HepG2 (cell line): Measurements from ENCODE around the gene SOX8. TPM values are rescaled to one million over a fixed set of nuclear protein-coding genes. Genes with fewer than 3 reads are reported as not detected.

Source experiments
- GATA4 ChIP-seq: sonication (generic); IDR thresholded peaks from 2 replicates; pipeline ENCODE4 v1.6.1; 2016; ENCODE audit warnings: antibody characterized with exemption, low read depth, borderline replicate concordance
- NR1H2 ChIP-seq: sonication (generic); formaldehyde crosslinking; IDR thresholded peaks from 2 replicates; pipeline ENCODE4 v1.8.1; 2022; ENCODE audit warnings: low read depth, missing genetic modification reagents, borderline replicate concordance
- SIN3A ChIP-seq: IDR thresholded peaks from 2 replicates; pipeline ENCODE4 v1.6.1; 2011; ENCODE audit warnings: low read depth, mild to moderate bottlenecking, control low read depth, low read length, borderline replicate concordance
- SIX4 ChIP-seq: sonication (generic); formaldehyde crosslinking; IDR thresholded peaks from 2 replicates; pipeline ENCODE4 v1.4.0; 2020; ENCODE audit warnings: missing genetic modification reagents
- SRSF4 ChIP-seq: fragments of 200-400 bp; formaldehyde crosslinking; IDR thresholded peaks from one replicate; pipeline ENCODE4 v1.6.1; 2018; ENCODE audit warnings: mild to moderate bottlenecking, low read depth, low read length, moderate library complexity; ENCODE audit not compliant: poor library complexity, severe bottlenecking
- ZBTB7A ChIP-seq: sonication (generic); formaldehyde crosslinking; IDR thresholded peaks from 2 replicates; pipeline ENCODE4 v1.8.0; 2022; ENCODE audit warnings: mild to moderate bottlenecking, missing genetic modification reagents
- ZNF383 ChIP-seq: sonication (generic); formaldehyde crosslinking; IDR thresholded peaks from 2 replicates; pipeline ENCODE4 v1.4.0; 2020; ENCODE audit warnings: missing genetic modification reagents, mild to moderate bottlenecking, borderline replicate concordance
- ZNF549 ChIP-seq: sonication (generic); formaldehyde crosslinking; IDR thresholded peaks from 2 replicates; pipeline ENCODE4 v1.5.0; 2020; ENCODE audit warnings: missing genetic modification reagents
- polyA plus RNA-seq, 8 experiments: library from polyadenylated mRNA; depleted of rRNA in 3 of 8; stranded (reverse) in 7 of 8; unstranded in 1 of 8; fragments of >200 nt; fragmentation: Illumina TruSeq in 4 of 8; extraction: Trizol in 4 of 8; gene quantifications; 2 replicates each; pipeline versions ENCODE4 v1.2.1 to v1.2.3, GENCODE V29; 2011 to 2016; ENCODE audit warnings: low read depth in 4 of 8, missing spikeins in 1 of 8, mixed read lengths in 1 of 8; ENCODE audit not compliant: insufficient read depth in 1 of 8
- total RNA-seq, 5 experiments: library from RNA; depleted of rRNA; stranded (reverse); fragments of >200 nt; fragmentation: Illumina TruSeq; extraction: Trizol; gene quantifications; 2 replicates each; pipeline ENCODE4 v1.2.3, GENCODE V29; 2016; ENCODE audit warnings: low read depth in 1 of 5
- TF ChIP-seq, protein P1 (sequence below): sonication (generic); formaldehyde crosslinking; IDR thresholded peaks from 2 replicates; pipeline ENCODE4 v1.5.0; 2020; ENCODE audit warnings: mild to moderate bottlenecking, missing genetic modification reagents
- TF ChIP-seq, protein P2 (sequence below): sonication (generic); formaldehyde crosslinking; IDR thresholded peaks from 2 replicates; pipeline ENCODE4 v1.9.0; 2021; ENCODE audit warnings: missing genetic modification reagents, borderline replicate concordance
- TF ChIP-seq, protein P3 (sequence below): sonication (generic); formaldehyde crosslinking; IDR thresholded peaks from 2 replicates; pipeline ENCODE4 v1.5.1; 2020; ENCODE audit warnings: missing genetic modification reagents, mild to moderate bottlenecking, borderline replicate concordance

The SOX8 gene
- total and polyA plus RNA-seq, 2 of the 13 experiments (the other 11 are each of a cell fraction or from before 2014, with no cell fraction given) = 0.20 to 0.28 TPM

DNA sequence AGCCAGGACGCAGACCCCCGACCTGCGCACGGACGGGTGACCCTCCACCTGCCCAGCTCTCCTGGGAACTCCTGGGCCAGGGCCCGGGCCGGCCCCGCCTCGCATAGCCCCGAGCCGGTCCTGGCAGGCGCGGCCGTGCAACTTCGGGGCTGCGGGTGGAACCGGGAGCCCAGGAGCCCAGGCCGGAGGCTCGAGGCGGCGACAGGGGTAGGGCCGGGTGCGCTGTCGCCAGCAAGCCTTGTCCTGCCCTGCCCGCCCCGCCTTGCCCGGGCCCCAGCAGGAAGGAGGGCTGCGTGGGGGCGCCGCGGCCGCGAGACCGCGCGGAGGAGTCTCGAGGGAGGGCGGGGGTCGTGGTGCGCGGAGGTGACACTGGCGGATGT is 11.2 kb upstream of the SOX8 start (continued):
- TF ChIP-seq, protein P1, sequence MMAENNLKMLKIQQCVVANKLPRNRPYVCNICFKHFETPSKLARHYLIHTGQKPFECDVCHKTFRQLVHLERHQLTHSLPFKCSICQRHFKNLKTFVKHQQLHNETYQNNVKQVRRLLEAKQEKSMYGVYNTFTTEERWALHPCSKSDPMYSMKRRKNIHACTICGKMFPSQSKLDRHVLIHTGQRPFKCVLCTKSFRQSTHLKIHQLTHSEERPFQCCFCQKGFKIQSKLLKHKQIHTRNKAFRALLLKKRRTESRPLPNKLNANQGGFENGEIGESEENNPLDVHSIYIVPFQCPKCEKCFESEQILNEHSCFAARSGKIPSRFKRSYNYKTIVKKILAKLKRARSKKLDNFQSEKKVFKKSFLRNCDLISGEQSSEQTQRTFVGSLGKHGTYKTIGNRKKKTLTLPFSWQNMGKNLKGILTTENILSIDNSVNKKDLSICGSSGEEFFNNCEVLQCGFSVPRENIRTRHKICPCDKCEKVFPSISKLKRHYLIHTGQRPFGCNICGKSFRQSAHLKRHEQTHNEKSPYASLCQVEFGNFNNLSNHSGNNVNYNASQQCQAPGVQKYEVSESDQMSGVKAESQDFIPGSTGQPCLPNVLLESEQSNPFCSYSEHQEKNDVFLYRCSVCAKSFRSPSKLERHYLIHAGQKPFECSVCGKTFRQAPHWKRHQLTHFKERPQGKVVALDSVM (CRISPR knock-in tag) = 0 out of 2 replicates have a peak, but pooled peaks have one; percentile 6
- TF ChIP-seq ZBTB7A (CRISPR knock-in tag) = peak; percentile 63; the same call in 1 of the 2 replicates
- TF ChIP-seq GATA4 = no peak
- TF ChIP-seq SRSF4 = no peak
- TF ChIP-seq, protein P2, sequence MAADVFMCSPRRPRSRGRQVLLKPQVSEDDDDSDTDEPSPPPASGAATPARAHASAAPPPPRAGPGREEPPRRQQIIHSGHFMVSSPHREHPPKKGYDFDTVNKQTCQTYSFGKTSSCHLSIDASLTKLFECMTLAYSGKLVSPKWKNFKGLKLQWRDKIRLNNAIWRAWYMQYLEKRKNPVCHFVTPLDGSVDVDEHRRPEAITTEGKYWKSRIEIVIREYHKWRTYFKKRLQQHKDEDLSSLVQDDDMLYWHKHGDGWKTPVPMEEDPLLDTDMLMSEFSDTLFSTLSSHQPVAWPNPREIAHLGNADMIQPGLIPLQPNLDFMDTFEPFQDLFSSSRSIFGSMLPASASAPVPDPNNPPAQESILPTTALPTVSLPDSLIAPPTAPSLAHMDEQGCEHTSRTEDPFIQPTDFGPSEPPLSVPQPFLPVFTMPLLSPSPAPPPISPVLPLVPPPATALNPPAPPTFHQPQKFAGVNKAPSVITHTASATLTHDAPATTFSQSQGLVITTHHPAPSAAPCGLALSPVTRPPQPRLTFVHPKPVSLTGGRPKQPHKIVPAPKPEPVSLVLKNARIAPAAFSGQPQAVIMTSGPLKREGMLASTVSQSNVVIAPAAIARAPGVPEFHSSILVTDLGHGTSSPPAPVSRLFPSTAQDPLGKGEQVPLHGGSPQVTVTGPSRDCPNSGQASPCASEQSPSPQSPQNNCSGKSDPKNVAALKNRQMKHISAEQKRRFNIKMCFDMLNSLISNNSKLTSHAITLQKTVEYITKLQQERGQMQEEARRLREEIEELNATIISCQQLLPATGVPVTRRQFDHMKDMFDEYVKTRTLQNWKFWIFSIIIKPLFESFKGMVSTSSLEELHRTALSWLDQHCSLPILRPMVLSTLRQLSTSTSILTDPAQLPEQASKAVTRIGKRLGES (CRISPR knock-in tag) = no peak
- TF ChIP-seq SIN3A = no peak
- no peak for TF ChIP-seq ZNF549 (CRISPR knock-in tag)
- TF ChIP-seq, protein P3, sequence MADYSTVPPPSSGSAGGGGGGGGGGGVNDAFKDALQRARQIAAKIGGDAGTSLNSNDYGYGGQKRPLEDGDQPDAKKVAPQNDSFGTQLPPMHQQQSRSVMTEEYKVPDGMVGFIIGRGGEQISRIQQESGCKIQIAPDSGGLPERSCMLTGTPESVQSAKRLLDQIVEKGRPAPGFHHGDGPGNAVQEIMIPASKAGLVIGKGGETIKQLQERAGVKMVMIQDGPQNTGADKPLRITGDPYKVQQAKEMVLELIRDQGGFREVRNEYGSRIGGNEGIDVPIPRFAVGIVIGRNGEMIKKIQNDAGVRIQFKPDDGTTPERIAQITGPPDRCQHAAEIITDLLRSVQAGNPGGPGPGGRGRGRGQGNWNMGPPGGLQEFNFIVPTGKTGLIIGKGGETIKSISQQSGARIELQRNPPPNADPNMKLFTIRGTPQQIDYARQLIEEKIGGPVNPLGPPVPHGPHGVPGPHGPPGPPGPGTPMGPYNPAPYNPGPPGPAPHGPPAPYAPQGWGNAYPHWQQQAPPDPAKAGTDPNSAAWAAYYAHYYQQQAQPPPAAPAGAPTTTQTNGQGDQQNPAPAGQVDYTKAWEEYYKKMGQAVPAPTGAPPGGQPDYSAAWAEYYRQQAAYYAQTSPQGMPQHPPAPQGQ (CRISPR knock-in tag) = 0 out of 2 replicates have a peak, but pooled peaks have one; percentile 30
- TF ChIP-seq NR1H2 (CRISPR knock-in tag) = peak; percentile 80; the same call in 1 of the 2 replicates
- TF ChIP-seq ZNF383 (CRISPR knock-in tag) = no peak
- no peak for TF ChIP-seq SIX4 (CRISPR knock-in tag)
- TF ChIP-seq, all 625 proteins: peak for 39
